ENCODE measurements around the gene MED13L.
"Not testable (repeated sequence)": the region's sequence is repeated elsewhere in the genome, so short reads cannot be mapped to it uniquely, and the experiment has no call there.

The MED13L gene

GRCh38 chr12:116284396-116284795, 6.9 kb upstream of the MED13L start:
- POLR2A ChIA-PET: no interaction called here
- TF ChIP-seq PKNOX1 (IDR thresholded peaks at IDR 0.05) (no peak), NFRKB (IDR thresholded peaks at IDR 0.05) (no peak), FOXK2 (IDR thresholded peaks at IDR 0.05) (no peak), HDGF (IDR thresholded peaks at IDR 0.05; ENCODE audit: borderline replicate concordance) (no peak), LEF1 (IDR thresholded peaks at IDR 0.05; ENCODE audit: borderline replicate concordance) (no peak), BHLHE40 (IDR thresholded peaks at IDR 0.05; ENCODE audit: borderline replicate concordance) (no peak), CTBP1 (IDR thresholded peaks at IDR 0.05; ENCODE audit: borderline replicate concordance) (no peak), FOXM1 (IDR thresholded peaks at IDR 0.05; ENCODE audit: borderline replicate concordance) (no peak), TARDBP (IDR thresholded peaks at IDR 0.05) (no peak), ZNF384 (IDR thresholded peaks at IDR 0.05) (no peak), SUZ12 (IDR thresholded peaks at IDR 0.05) (no peak), ELF4 (IDR thresholded peaks at IDR 0.05) (no peak), L3MBTL2 (conservative IDR thresholded peaks at IDR 0.05) (no peak), SP1 (IDR thresholded peaks at IDR 0.05) (no peak), FOXA1 (IDR thresholded peaks at IDR 0.05) (no peak), ARNT (IDR thresholded peaks at IDR 0.05) (no peak)
- CTCF ChIA-PET: interaction anchor here (0.6 kb wide), 1 partner anchor 34 kb away, joined by 3 read pairs; no protein-coding TSS in a partner anchor
- no peak for DNase-seq (ENCODE audit: extremely low spot score)

- POLR2A ChIA-PET: not testable (repeated sequence)
- CTCF ChIA-PET: interaction anchor here (0.6 kb wide), 1 partner anchor 34 kb away, joined by 3 read pairs; no protein-coding TSS in a partner anchor
These were observed 6.4 kb upstream of the MED13L start for GRCh38 chr12:116283881-116284280.

GRCh38 chr12:116282371-116283286, 5.1 kb upstream of the MED13L start:
- POLR2A ChIA-PET: interaction anchor here (1.2 kb wide), 1 partner anchor 96 kb away, joined by 3 read pairs; no protein-coding TSS in a partner anchor
- TF ChIP-seq PKNOX1 (IDR thresholded peaks at IDR 0.05) (no peak), CTBP1 (IDR thresholded peaks at IDR 0.05; ENCODE audit: borderline replicate concordance) (no peak), ZNF384 (IDR thresholded peaks at IDR 0.05) (no peak), FOXA1 (IDR thresholded peaks at IDR 0.05) (no peak), FOXM1 (IDR thresholded peaks at IDR 0.05; ENCODE audit: borderline replicate concordance) (no peak), NFRKB (IDR thresholded peaks at IDR 0.05) (no peak), FOXK2 (IDR thresholded peaks at IDR 0.05) (no peak), SUZ12 (IDR thresholded peaks at IDR 0.05) (no peak), TARDBP (IDR thresholded peaks at IDR 0.05) (no peak), ELF4 (IDR thresholded peaks at IDR 0.05) (no peak), HDGF (IDR thresholded peaks at IDR 0.05; ENCODE audit: borderline replicate concordance) (no peak), SP1 (IDR thresholded peaks at IDR 0.05) (no peak), BHLHE40 (IDR thresholded peaks at IDR 0.05; ENCODE audit: borderline replicate concordance) (no peak), L3MBTL2 (conservative IDR thresholded peaks at IDR 0.05) (no peak), LEF1 (IDR thresholded peaks at IDR 0.05; ENCODE audit: borderline replicate concordance) (no peak), ARNT (IDR thresholded peaks at IDR 0.05) (no peak)
- DNase-seq (ENCODE audit: extremely low spot score): no peak
- CTCF ChIA-PET: interaction anchor here (0.5 kb wide), 1 partner anchor 105 kb away, joined by 3 read pairs; no protein-coding TSS in a partner anchor

More at GRCh38 chr12:116283881-116284280, 6.4 kb upstream of the MED13L start:
- DNase-seq (ENCODE audit: extremely low spot score): not testable (repeated sequence)

GRCh38 chr12:116280595-116281290, 3.2 kb upstream of the MED13L start:
- POLR2A ChIA-PET: no interaction called here
- CTCF ChIA-PET: interaction anchor here (1.5 kb wide), 1 partner anchor 10 kb away, joined by 4 read pairs; no protein-coding TSS in a partner anchor

GRCh38 chr12:116278667-116279066, 1.2 kb upstream of the MED13L start:
- DNase-seq (ENCODE audit: extremely low spot score): no peak
- CTCF ChIA-PET: no interaction called here
- TF ChIP-seq CTBP1 (IDR thresholded peaks at IDR 0.05; ENCODE audit: borderline replicate concordance): no peak
- TF ChIP-seq TARDBP (IDR thresholded peaks at IDR 0.05): no peak
- TF ChIP-seq PKNOX1 (IDR thresholded peaks at IDR 0.05): peak; percentile 49; the same call in 1 of the 2 replicates
- no peak for TF ChIP-seq ARNT (IDR thresholded peaks at IDR 0.05)
- TF ChIP-seq SP1 (IDR thresholded peaks at IDR 0.05): no peak
- no peak for TF ChIP-seq HDGF (IDR thresholded peaks at IDR 0.05; ENCODE audit: borderline replicate concordance)
- POLR2A ChIA-PET: interaction anchor here (1.4 to 1.5 kb wide), 2 partner anchors 13 to 17 kb away, joined by 3 to 4 read pairs; no protein-coding TSS in a partner anchor

More at GRCh38 chr12:116280595-116281290, 3.2 kb upstream of the MED13L start:
- TF ChIP-seq ARNT (IDR thresholded peaks at IDR 0.05) (no peak), ZNF384 (IDR thresholded peaks at IDR 0.05) (no peak), SUZ12 (IDR thresholded peaks at IDR 0.05) (no peak), HDGF (IDR thresholded peaks at IDR 0.05; ENCODE audit: borderline replicate concordance) (no peak), PKNOX1 (IDR thresholded peaks at IDR 0.05) (no peak), FOXM1 (IDR thresholded peaks at IDR 0.05; ENCODE audit: borderline replicate concordance) (no peak), BHLHE40 (IDR thresholded peaks at IDR 0.05; ENCODE audit: borderline replicate concordance) (no peak), ELF4 (IDR thresholded peaks at IDR 0.05) (no peak), SP1 (IDR thresholded peaks at IDR 0.05) (no peak), L3MBTL2 (conservative IDR thresholded peaks at IDR 0.05) (no peak)
- DNase-seq (ENCODE audit: extremely low spot score): no peak

All from HEK293T (cell line).